Peyer's patch (tissue), 4 donors: Measurements from ENCODE around the gene MAPK8.

Experiments
- CTCF ChIP-seq, 6 experiments: fragments of 450-650 bp in 4 of 6; fragments of 200-600 bp in 2 of 6; sonication (generic) in 1 of 6; IDR thresholded peaks; one replicate each; pipeline ENCODE4 v1.5.1; 2017 to 2019; ENCODE audit warnings: antibody characterized with exemption in 6 of 6, mild to moderate bottlenecking in 3 of 6, moderate library complexity in 1 of 6
- POLR2A ChIP-seq, 2 donors: fragments of 450-650 bp; IDR thresholded peaks; one replicate each; pipeline ENCODE4 v1.5.1; 2017; ENCODE audit warnings: antibody characterized with exemption in 2 of 2, mild to moderate bottlenecking in 2 of 2, moderate library complexity in 2 of 2

- TF ChIP-seq CTCF (IDR thresholded peaks at IDR 0.05) = no peak
- no peak for TF ChIP-seq POLR2A (IDR thresholded peaks at IDR 0.05)
Measured at GRCh38 chr10:48467669-48468068, 161.2 kb downstream of the MAPK8 start.
